Measurements from ENCODE around the gene ACOXL.

The ACOXL gene

GRCh38 chr2:110713513-110714362 is 18.6 kb upstream of the ACOXL start:
- Mint-ChIP-seq H3K27me3 (peaks cover 1% of the 10 kb centered on the region), H3K27ac (no peak overlapping the region), H3K4me1 (ENCODE audit: low read depth) (peaks cover 26% of the 10 kb centered on the region), H3K4me3 (no peak overlapping the region), H3K36me3 (ENCODE audit: low read depth) (no peaks in the 10 kb centered on the region), H3K9me3 (no peaks in the 10 kb centered on the region)
- intact Hi-C loops (cut with micrococcal nuclease), result no loop called here

GRCh38 chr2:110714452-110715224 is 17.7 kb upstream of the ACOXL start:
- Mint-ChIP-seq H3K27ac (no peak overlapping the region), H3K4me1 (ENCODE audit: low read depth) (peaks cover 17% of the 10 kb centered on the region), H3K27me3 (peaks cover 1% of the 10 kb centered on the region), H3K4me3 (no peak overlapping the region), H3K9me3 (no peaks in the 10 kb centered on the region), H3K36me3 (ENCODE audit: low read depth) (no peaks in the 10 kb centered on the region)
- intact Hi-C loops (cut with micrococcal nuclease), result no loop called here

- Mint-ChIP-seq H3K36me3 (ENCODE audit: low read depth) (no peaks in the 10 kb centered on the region), H3K27ac (no peak overlapping the region), H3K9me3 (no peaks in the 10 kb centered on the region), H3K4me1 (ENCODE audit: low read depth) (peaks cover 14% of the 10 kb centered on the region), H3K27me3 (peaks cover 5% of the 10 kb centered on the region), H3K4me3 (no peak overlapping the region)
- intact Hi-C loops (cut with micrococcal nuclease), result no loop called here
Measured at GRCh38 chr2:110716959-110717645, 15.3 kb upstream of the ACOXL start.

- peaks cover 5% of the 10 kb centered on the region for H3K27me3 Mint-ChIP-seq
- intact Hi-C loops (cut with micrococcal nuclease), result no loop called here
- H3K36me3 Mint-ChIP-seq (ENCODE audit: low read depth), result no peaks in the 10 kb centered on the region
Measured at GRCh38 chr2:110717734-110718133, 14.6 kb upstream of the ACOXL start.

GRCh38 chr2:110718382-110718781 is 14.0 kb upstream of the ACOXL start:
- Mint-ChIP-seq H3K27me3 (peaks cover 5% of the 10 kb centered on the region), H3K9me3 (no peaks in the 10 kb centered on the region), H3K36me3 (ENCODE audit: low read depth) (no peaks in the 10 kb centered on the region), H3K4me1 (ENCODE audit: low read depth) (peaks cover 14% of the 10 kb centered on the region), H3K27ac (no peak overlapping the region), H3K4me3 (no peak overlapping the region)
- intact Hi-C loops (cut with micrococcal nuclease), result no loop called here

More at GRCh38 chr2:110717734-110718133, 14.6 kb upstream of the ACOXL start:
- peaks cover 14% of the 10 kb centered on the region for H3K4me1 Mint-ChIP-seq (ENCODE audit: low read depth)
- H3K27ac Mint-ChIP-seq, result no peak overlapping the region
- H3K4me3 Mint-ChIP-seq, result no peak overlapping the region
- no peaks in the 10 kb centered on the region for H3K9me3 Mint-ChIP-seq

- Mint-ChIP-seq H3K4me1 (ENCODE audit: low read depth) (peaks cover 14% of the 10 kb centered on the region), H3K4me3 (no peak overlapping the region), H3K27me3 (peaks cover 7% of the 10 kb centered on the region), H3K27ac (no peak overlapping the region), H3K9me3 (no peaks in the 10 kb centered on the region), H3K36me3 (ENCODE audit: low read depth) (no peaks in the 10 kb centered on the region)
- intact Hi-C loops (cut with micrococcal nuclease), result no loop called here
Measured at GRCh38 chr2:110718990-110719389, 13.4 kb upstream of the ACOXL start.

GRCh38 chr2:110720547-110720946 is 11.8 kb upstream of the ACOXL start:
- no peak overlapping the region for H3K27ac Mint-ChIP-seq
- intact Hi-C loops (cut with micrococcal nuclease), result no loop called here

GRCh38 chr2:110724820-110725219 is 7.6 kb upstream of the ACOXL start:
- Mint-ChIP-seq H3K27me3 (peaks cover 16% of the 10 kb centered on the region), H3K4me1 (ENCODE audit: low read depth) (peaks cover 4% of the 10 kb centered on the region), H3K27ac (no peak overlapping the region), H3K36me3 (ENCODE audit: low read depth) (no peaks in the 10 kb centered on the region), H3K9me3 (peaks cover 8% of the 10 kb centered on the region), H3K4me3 (no peak overlapping the region)
- intact Hi-C loops (cut with micrococcal nuclease), result no loop called here

More at GRCh38 chr2:110720547-110720946, 11.8 kb upstream of the ACOXL start:
- Mint-ChIP-seq H3K4me3 (no peak overlapping the region), H3K4me1 (ENCODE audit: low read depth) (peaks cover 4% of the 10 kb centered on the region), H3K36me3 (ENCODE audit: low read depth) (no peaks in the 10 kb centered on the region), H3K27me3 (peaks cover 8% of the 10 kb centered on the region), H3K9me3 (peaks cover 8% of the 10 kb centered on the region)

GRCh38 chr2:110725370-110725769 is 7.0 kb upstream of the ACOXL start:
- peaks cover 19% of the 10 kb centered on the region for H3K27me3 Mint-ChIP-seq
- H3K27ac Mint-ChIP-seq, result no peak overlapping the region
- peaks cover 8% of the 10 kb centered on the region for H3K9me3 Mint-ChIP-seq
- intact Hi-C loops (cut with micrococcal nuclease), result no loop called here
- peaks cover 4% of the 10 kb centered on the region for H3K4me1 Mint-ChIP-seq (ENCODE audit: low read depth)
- no peak overlapping the region for H3K4me3 Mint-ChIP-seq
- H3K36me3 Mint-ChIP-seq (ENCODE audit: low read depth), result no peaks in the 10 kb centered on the region

- no peak overlapping the region for H3K4me3 Mint-ChIP-seq
- peaks cover 24% of the 10 kb centered on the region for H3K27me3 Mint-ChIP-seq
- peaks cover 4% of the 10 kb centered on the region for H3K4me1 Mint-ChIP-seq (ENCODE audit: low read depth)
- no peak overlapping the region for H3K27ac Mint-ChIP-seq
- H3K9me3 Mint-ChIP-seq, result peaks cover 8% of the 10 kb centered on the region
- H3K36me3 Mint-ChIP-seq (ENCODE audit: low read depth), result no peaks in the 10 kb centered on the region
- intact Hi-C loops (cut with micrococcal nuclease), result no loop called here
Measured at GRCh38 chr2:110725859-110726258, 6.5 kb upstream of the ACOXL start.

- Mint-ChIP-seq H3K4me1 (ENCODE audit: low read depth) (peaks cover 4% of the 10 kb centered on the region), H3K9me3 (peaks cover 8% of the 10 kb centered on the region), H3K27me3 (peaks cover 29% of the 10 kb centered on the region), H3K4me3 (no peak overlapping the region), H3K27ac (no peak overlapping the region), H3K36me3 (ENCODE audit: low read depth) (no peaks in the 10 kb centered on the region)
- intact Hi-C loops (cut with micrococcal nuclease), result no loop called here
Measured at GRCh38 chr2:110726285-110726684, 6.1 kb upstream of the ACOXL start.

GRCh38 chr2:110727923-110728322 is 4.5 kb upstream of the ACOXL start:
- peaks cover 8% of the 10 kb centered on the region for H3K9me3 Mint-ChIP-seq
- H3K4me3 Mint-ChIP-seq, result no peak overlapping the region
- no peak overlapping the region for H3K27ac Mint-ChIP-seq
- H3K27me3 Mint-ChIP-seq, result peaks cover 44% of the 10 kb centered on the region
- intact Hi-C loops (cut with micrococcal nuclease), result no loop called here
- no peaks in the 10 kb centered on the region for H3K36me3 Mint-ChIP-seq (ENCODE audit: low read depth)
- peaks cover 6% of the 10 kb centered on the region for H3K4me1 Mint-ChIP-seq (ENCODE audit: low read depth)

- Mint-ChIP-seq H3K4me3 (no peak overlapping the region), H3K4me1 (ENCODE audit: low read depth) (peaks cover 12% of the 10 kb centered on the region), H3K9me3 (peaks cover 8% of the 10 kb centered on the region), H3K27ac (no peak overlapping the region), H3K36me3 (ENCODE audit: low read depth) (no peaks in the 10 kb centered on the region), H3K27me3 (peaks cover 51% of the 10 kb centered on the region)
- intact Hi-C loops (cut with micrococcal nuclease), result no loop called here
Measured at GRCh38 chr2:110729106-110729505, 3.3 kb upstream of the ACOXL start.

- intact Hi-C loops (cut with micrococcal nuclease), result no loop called here
- peaks cover 15% of the 10 kb centered on the region for H3K4me1 Mint-ChIP-seq (ENCODE audit: low read depth)
- H3K27me3 Mint-ChIP-seq, result peaks cover 69% of the 10 kb centered on the region
- no peak overlapping the region for H3K4me3 Mint-ChIP-seq
- H3K9me3 Mint-ChIP-seq, result no peaks in the 10 kb centered on the region
- H3K27ac Mint-ChIP-seq, result no peak overlapping the region
- H3K36me3 Mint-ChIP-seq (ENCODE audit: low read depth), result no peaks in the 10 kb centered on the region
Measured at GRCh38 chr2:110731064-110731463, 1.3 kb upstream of the ACOXL start.

Measured in dendritic cell treated with granulocyte-macrophage colony-stimulating factor and Interleukin-4, amounts not matched to agents 40 ng/mL and 50 ng/mL, for 4 days (primary cell).